ENCODE measurements around the gene MOB3B. TPM values are rescaled to one million over a fixed set of nuclear protein-coding genes. Genes with fewer than 3 reads are reported as not detected.

The MOB3B gene
- 0.46 TPM for polyA plus RNA-seq (2012; ENCODE audit: insufficient read length, low read depth)

DNA sequence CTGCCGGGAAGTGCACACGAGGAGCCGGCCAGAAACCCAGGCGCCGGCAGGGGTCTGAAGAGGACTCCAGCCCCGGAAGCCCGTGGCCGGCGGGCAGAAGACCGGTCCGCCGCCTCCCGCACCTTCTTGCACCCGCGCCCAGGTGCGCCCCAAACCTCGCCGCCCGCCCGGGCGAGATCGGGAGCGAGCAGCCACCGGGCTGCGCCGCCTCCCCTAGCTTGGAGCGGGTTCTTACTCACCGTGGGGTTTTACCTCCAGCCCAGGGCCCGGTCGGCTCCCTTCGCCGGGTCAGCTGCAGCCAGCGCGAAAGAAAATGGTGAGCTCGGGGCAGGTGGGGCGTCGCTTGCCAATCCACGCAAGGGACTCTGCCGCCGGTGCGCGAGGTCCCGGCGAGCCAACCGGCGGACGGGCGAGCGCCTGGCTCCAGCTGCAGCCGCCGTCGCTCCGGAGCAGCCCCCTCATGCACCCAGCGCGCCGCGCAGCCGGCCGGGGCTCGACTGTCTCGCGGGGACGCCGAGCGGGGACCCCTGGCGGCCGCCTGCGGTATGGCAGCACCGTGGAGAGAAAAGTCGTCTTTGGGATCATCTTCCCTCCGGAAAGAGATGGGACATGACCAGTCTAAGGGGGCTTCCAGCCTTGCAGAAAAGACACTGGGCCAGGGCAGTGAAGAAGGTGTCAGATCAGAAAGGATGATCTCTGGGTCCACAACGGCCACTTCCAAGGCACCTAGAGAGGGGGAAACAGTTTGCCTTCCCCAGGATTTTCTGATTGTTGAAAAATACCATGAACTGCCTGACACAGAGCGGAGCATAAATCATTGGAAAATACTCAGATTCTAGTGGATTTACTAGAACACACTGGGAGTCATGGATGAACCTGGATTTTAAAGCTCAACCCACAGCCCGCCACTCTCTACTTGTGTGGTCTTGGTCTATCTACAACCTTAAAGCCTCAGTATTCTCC lies at the start of gene MOB3B:
Gene MOB3B (minus strand): TSS at position 499 of the 963 bp plus-strand sequence. CDS start 74,264 bp downstream, outside the sequence.
- TF ChIP-seq, protein P1, sequence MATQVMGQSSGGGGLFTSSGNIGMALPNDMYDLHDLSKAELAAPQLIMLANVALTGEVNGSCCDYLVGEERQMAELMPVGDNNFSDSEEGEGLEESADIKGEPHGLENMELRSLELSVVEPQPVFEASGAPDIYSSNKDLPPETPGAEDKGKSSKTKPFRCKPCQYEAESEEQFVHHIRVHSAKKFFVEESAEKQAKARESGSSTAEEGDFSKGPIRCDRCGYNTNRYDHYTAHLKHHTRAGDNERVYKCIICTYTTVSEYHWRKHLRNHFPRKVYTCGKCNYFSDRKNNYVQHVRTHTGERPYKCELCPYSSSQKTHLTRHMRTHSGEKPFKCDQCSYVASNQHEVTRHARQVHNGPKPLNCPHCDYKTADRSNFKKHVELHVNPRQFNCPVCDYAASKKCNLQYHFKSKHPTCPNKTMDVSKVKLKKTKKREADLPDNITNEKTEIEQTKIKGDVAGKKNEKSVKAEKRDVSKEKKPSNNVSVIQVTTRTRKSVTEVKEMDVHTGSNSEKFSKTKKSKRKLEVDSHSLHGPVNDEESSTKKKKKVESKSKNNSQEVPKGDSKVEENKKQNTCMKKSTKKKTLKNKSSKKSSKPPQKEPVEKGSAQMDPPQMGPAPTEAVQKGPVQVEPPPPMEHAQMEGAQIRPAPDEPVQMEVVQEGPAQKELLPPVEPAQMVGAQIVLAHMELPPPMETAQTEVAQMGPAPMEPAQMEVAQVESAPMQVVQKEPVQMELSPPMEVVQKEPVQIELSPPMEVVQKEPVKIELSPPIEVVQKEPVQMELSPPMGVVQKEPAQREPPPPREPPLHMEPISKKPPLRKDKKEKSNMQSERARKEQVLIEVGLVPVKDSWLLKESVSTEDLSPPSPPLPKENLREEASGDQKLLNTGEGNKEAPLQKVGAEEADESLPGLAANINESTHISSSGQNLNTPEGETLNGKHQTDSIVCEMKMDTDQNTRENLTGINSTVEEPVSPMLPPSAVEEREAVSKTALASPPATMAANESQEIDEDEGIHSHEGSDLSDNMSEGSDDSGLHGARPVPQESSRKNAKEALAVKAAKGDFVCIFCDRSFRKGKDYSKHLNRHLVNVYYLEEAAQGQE (IDR thresholded peaks at IDR 0.05; ENCODE audit: insufficient read depth in 1 of 2, low read depth in 2 of 2, low read length in 2 of 2): no peak
- TF ChIP-seq SIN3A (IDR thresholded peaks at IDR 0.05; ENCODE audit: borderline replicate concordance, insufficient read depth, low read length) (no peak), POLR2AphosphoS5 (IDR thresholded peaks at IDR 0.05; ENCODE audit: low read depth, low read length) (no peak), FOXP2 (optimal IDR thresholded peaks at IDR 0.05; ENCODE audit: borderline replicate concordance, extremely low read depth, extremely low read length, insufficient read depth) (no peak), TAF1 (IDR thresholded peaks at IDR 0.05; ENCODE audit: borderline replicate concordance, insufficient read depth, low read length) (no peak)

- TF ChIP-seq TAF1 (IDR thresholded peaks at IDR 0.05; ENCODE audit: borderline replicate concordance, insufficient read depth, low read length): 0 out of 2 replicates have a peak, but pooled peaks have one; percentile 46
- TF ChIP-seq POLR2AphosphoS5 (IDR thresholded peaks at IDR 0.05; ENCODE audit: low read depth, low read length): peak; percentile 37
- TF ChIP-seq, protein P1 (IDR thresholded peaks at IDR 0.05; ENCODE audit: insufficient read depth in 1 of 2, low read depth in 2 of 2, low read length in 2 of 2): no peak
Observed at GRCh38 chr9:27573634-27574590, 44.3 kb upstream of the MOB3B start.

DNA sequence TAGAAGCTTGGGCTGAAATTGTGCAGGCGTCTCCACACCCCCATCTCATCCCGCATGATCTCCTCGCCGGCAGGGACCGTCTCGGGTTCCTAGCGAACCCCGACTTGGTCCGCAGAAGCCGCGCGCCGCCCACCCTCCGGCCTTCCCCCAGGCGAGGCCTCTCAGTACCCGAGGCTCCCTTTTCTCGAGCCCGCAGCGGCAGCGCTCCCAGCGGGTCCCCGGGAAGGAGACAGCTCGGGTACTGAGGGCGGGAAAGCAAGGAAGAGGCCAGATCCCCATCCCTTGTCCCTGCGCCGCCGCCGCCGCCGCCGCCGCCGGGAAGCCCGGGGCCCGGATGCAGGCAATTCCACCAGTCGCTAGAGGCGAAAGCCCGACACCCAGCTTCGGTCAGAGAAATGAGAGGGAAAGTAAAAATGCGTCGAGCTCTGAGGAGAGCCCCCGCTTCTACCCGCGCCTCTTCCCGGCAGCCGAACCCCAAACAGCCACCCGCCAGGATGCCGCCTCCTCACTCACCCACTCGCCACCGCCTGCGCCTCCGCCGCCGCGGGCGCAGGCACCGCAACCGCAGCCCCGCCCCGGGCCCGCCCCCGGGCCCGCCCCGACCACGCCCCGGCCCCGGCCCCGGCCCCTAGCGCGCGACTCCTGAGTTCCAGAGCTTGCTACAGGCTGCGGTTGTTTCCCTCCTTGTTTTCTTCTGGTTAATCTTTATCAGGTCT lies 43.5 kb upstream of the MOB3B start, which contains the start of gene C9orf72:
Gene C9orf72 (minus strand): TSS at position 564 of the 716 bp plus-strand sequence. CDS start 6,361 bp downstream, outside the sequence.
- TF ChIP-seq POLR2AphosphoS5 (IDR thresholded peaks at IDR 0.05; ENCODE audit: low read depth, low read length) (peak; percentile 27; the same call in 1 of the 2 replicates), FOXP2 (optimal IDR thresholded peaks at IDR 0.05; ENCODE audit: borderline replicate concordance, extremely low read depth, extremely low read length, insufficient read depth) (no peak), SIN3A (IDR thresholded peaks at IDR 0.05; ENCODE audit: borderline replicate concordance, insufficient read depth, low read length) (no peak), TAF1 (IDR thresholded peaks at IDR 0.05; ENCODE audit: borderline replicate concordance, insufficient read depth, low read length) (no peak)

DNA sequence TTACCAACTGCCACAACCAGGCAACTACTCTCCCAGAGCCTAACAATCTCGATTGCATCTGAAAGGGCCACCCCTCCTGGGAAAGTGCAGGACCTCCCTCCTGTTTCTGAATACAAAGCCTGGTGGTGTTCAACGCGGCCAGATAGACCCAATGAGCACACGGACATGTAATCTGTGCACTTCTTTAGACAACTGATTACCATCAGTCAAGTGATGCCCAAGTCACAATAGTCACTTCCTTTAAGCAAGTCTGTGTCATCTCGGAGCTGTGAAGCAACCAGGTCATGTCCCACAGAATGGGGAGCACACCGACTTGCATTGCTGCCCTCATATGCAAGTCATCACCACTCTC lies 42.9 kb upstream of the MOB3B start:
- no peak for TF ChIP-seq TAF1 (IDR thresholded peaks at IDR 0.05; ENCODE audit: borderline replicate concordance, insufficient read depth, low read length)
- TF ChIP-seq, protein P1 (IDR thresholded peaks at IDR 0.05; ENCODE audit: insufficient read depth in 1 of 2, low read depth in 2 of 2, low read length in 2 of 2): no peak
- TF ChIP-seq POLR2AphosphoS5 (IDR thresholded peaks at IDR 0.05; ENCODE audit: low read depth, low read length): no peak
- no peak for TF ChIP-seq SIN3A (IDR thresholded peaks at IDR 0.05; ENCODE audit: borderline replicate concordance, insufficient read depth, low read length)
- TF ChIP-seq FOXP2 (optimal IDR thresholded peaks at IDR 0.05; ENCODE audit: borderline replicate concordance, extremely low read depth, extremely low read length, insufficient read depth): no peak

Measured in PFSK-1 (cell line).